Endothelial cell of umbilical vein (primary cell): Measurements from ENCODE around the gene TFDP1. TPM values are rescaled to one million over a fixed set of nuclear protein-coding genes. Genes with fewer than 3 reads are reported as not detected.

Source experiments
- BruUV-seq: library from RNA; stranded (reverse); fragments of 400-500 nt; replicated peaks from 2 replicates; lab custom pipeline; 2021; lab: Mats Ljungman, UMichigan
- CTCF ChIA-PET: fragments of 300-600, 350-600 bp; sonication (Branson Sonifier 250); formaldehyde crosslinking; loops from one replicate; lab custom pipeline; 2021; ENCODE audit warnings: antibody characterized with exemption, inconsistent platforms; lab: Charles Lee
- POLR2A ChIA-PET: fragments of 300-600, 350-600 bp; sonication (Branson Sonifier 250); formaldehyde crosslinking; loops from one replicate; lab custom pipeline; 2021; ENCODE audit warnings: antibody characterized with exemption, inconsistent platforms; lab: Charles Lee
- DNase-seq: peaks from one replicate; pipeline ENCODE4 v3.0.0-alpha.2; 2011; ENCODE audit warnings: low read depth, low spot score
- FAIRE-seq: peaks from 2 replicates; lab custom pipeline; 2011; peaks lifted over from hg19 to GRCh38; lab: Jason Lieb, UNC
- H2AFZ ChIP-seq: 2 replicates; pipeline ENCODE4 v1.6.0; 2012; ENCODE audit warnings: low read depth, low read length, control low read depth, inconsistent platforms
- H3K27ac ChIP-seq: 2 replicates; pipeline ENCODE4 v1.5.1; 2011; ENCODE audit warnings: low read depth, mild to moderate bottlenecking, control low read depth, low read length, moderate library complexity; ENCODE audit not compliant: insufficient read depth
- H3K27me3 ChIP-seq, 2 experiments: 2 replicates each; pipeline versions ENCODE4 v1.6.0 to v1.6.1; 2011; ENCODE audit warnings: low read length in 2 of 2, mixed read lengths in 1 of 2; ENCODE audit not compliant: control insufficient read depth in 2 of 2, insufficient read depth in 2 of 2
- H3K36me3 ChIP-seq, 2 experiments: 2 replicates in 1 of 2; 3 replicates in 1 of 2; pipeline ENCODE4 v1.5.1; 2011; ENCODE audit warnings: low read length in 2 of 2, mild to moderate bottlenecking in 1 of 2, moderate library complexity in 1 of 2; ENCODE audit not compliant: control insufficient read depth in 2 of 2, insufficient read depth in 2 of 2; ENCODE audit errors: extremely low read depth in 1 of 2
- H3K4me1 ChIP-seq: 3 replicates; pipeline ENCODE4 v1.5.1; 2011; ENCODE audit warnings: mild to moderate bottlenecking, low read length; ENCODE audit not compliant: control insufficient read depth, insufficient read depth; ENCODE audit errors: extremely low read depth
- H3K4me2 ChIP-seq: 2 replicates; pipeline ENCODE4 v1.6.1; 2011; ENCODE audit warnings: low read length, control low read depth, mixed read lengths; ENCODE audit not compliant: insufficient read depth
- H3K4me3 ChIP-seq, 3 experiments: fragments of 200-600 bp in 1 of 3; sonication (generic), shearing (Covaris generic) in 1 of 3; replicated peaks in 1 of 3; 2 replicates each; pipeline ENCODE4 v1.5.1; 2011 to 2016; ENCODE audit warnings: control low read depth in 3 of 3, low read length in 3 of 3, mild to moderate bottlenecking in 2 of 3, inconsistent platforms in 1 of 3, low read depth in 1 of 3, moderate library complexity in 1 of 3; ENCODE audit not compliant: insufficient read depth in 1 of 3
- H3K79me2 ChIP-seq: 2 replicates; pipeline ENCODE4 v1.6.0; 2012; ENCODE audit warnings: low read length, inconsistent platforms; ENCODE audit not compliant: control insufficient read depth, insufficient read depth
- H3K9ac ChIP-seq: replicated peaks from 2 replicates; pipeline ENCODE3; 2011; ENCODE audit warnings: low read length, control low read depth; ENCODE audit not compliant: insufficient read depth; ENCODE audit errors: extremely low read depth
- H3K9me1 ChIP-seq: replicated peaks from 3 replicates; pipeline ENCODE4 v1.6.0; 2011; ENCODE audit warnings: mild to moderate bottlenecking, low read length; ENCODE audit not compliant: control insufficient read depth, insufficient read depth; ENCODE audit errors: extremely low read depth
- H3K9me3 ChIP-seq: replicated peaks from 2 replicates; pipeline ENCODE4 v1.5.1; 2012; ENCODE audit warnings: low read length, inconsistent platforms; ENCODE audit not compliant: control insufficient read depth, insufficient read depth
- H4K20me1 ChIP-seq: replicated peaks from 2 replicates; pipeline ENCODE3; 2011; ENCODE audit warnings: mild to moderate bottlenecking, low read length; ENCODE audit not compliant: control insufficient read depth, insufficient read depth; ENCODE audit errors: extremely low read depth
- FOS ChIP-seq: IDR thresholded peaks from 2 replicates; pipeline ENCODE4 v1.6.1; 2011; ENCODE audit warnings: mild to moderate bottlenecking, low read length, moderate library complexity, borderline replicate concordance; ENCODE audit not compliant: insufficient read depth
- GATA2 ChIP-seq: IDR thresholded peaks from 2 replicates; pipeline ENCODE4 v1.7.0; 2011; ENCODE audit warnings: low read depth, mild to moderate bottlenecking, moderate library complexity, mixed read lengths, low read length; ENCODE audit not compliant: insufficient read length, insufficient read depth
- MYC ChIP-seq: IDR thresholded peaks from one replicate; pipeline ENCODE4 v1.6.1; 2011; ENCODE audit warnings: mild to moderate bottlenecking, low read depth, low read length
- POLR2A ChIP-seq: IDR thresholded peaks from 2 replicates; pipeline ENCODE4 v1.6.1; 2012; ENCODE audit warnings: low read depth, mild to moderate bottlenecking, control low read depth, low read length
- POLR2AphosphoS5 ChIP-seq: IDR thresholded peaks from 2 replicates; pipeline ENCODE4 v1.6.1; 2012; ENCODE audit warnings: low read depth, mild to moderate bottlenecking, control low read depth, low read length, moderate library complexity; ENCODE audit not compliant: insufficient read depth
- dilution Hi-C: fragments of 300-500 bp; cut with MboI; formaldehyde crosslinking; loops from one replicate; pipeline ENCODE4 v1.15.0; 2019; ENCODE audit warnings: low sequenced_read_pairs; ENCODE audit not compliant: extremely low pct_ligation_motif_present
- intact Hi-C: fragments of 100-400 bp; cut with micrococcal nuclease; formaldehyde crosslinking; loops from one replicate; pipeline ENCODE4 v1.10.0; 2022
- polyA plus RNA-seq, 4 experiments: library from polyadenylated mRNA; depleted of rRNA in 3 of 4; stranded (reverse) in 3 of 4; unstranded in 1 of 4; fragments of >200 nt; gene quantifications; 2 replicates each; pipeline versions ENCODE4 v1.2.1 to v1.2.3, GENCODE V29; 2011 to 2012; ENCODE audit warnings: missing spikeins in 1 of 4
- total RNA-seq: library from RNA; stranded (reverse); gene quantifications from 2 replicates; pipeline ENCODE4 v1.2.3, GENCODE V29; 2021
- TF ChIP-seq, protein P1 (sequence below): IDR thresholded peaks from 2 replicates; pipeline ENCODE4 v1.6.1; 2011; ENCODE audit not compliant: insufficient read depth, insufficient read length
- TF ChIP-seq, protein P2 (sequence below), 2 donors: IDR thresholded peaks; 1 replicate in 1 of 2; 2 replicates in 1 of 2; pipeline ENCODE4 v1.5.1; 2011; ENCODE audit warnings: low read length in 2 of 2, mild to moderate bottlenecking in 2 of 2, moderate library complexity in 2 of 2, control low read depth in 1 of 2, inconsistent platforms in 1 of 2, low read depth in 1 of 2; ENCODE audit not compliant: insufficient read depth in 1 of 2; ENCODE audit errors: extremely low read depth in 1 of 2

The TFDP1 gene
- total and polyA plus RNA-seq, 2 donors (not counting 3 experiments of a cell fraction or from before 2014, with no cell fraction given) = 64.3 to 137 TPM

DNA sequence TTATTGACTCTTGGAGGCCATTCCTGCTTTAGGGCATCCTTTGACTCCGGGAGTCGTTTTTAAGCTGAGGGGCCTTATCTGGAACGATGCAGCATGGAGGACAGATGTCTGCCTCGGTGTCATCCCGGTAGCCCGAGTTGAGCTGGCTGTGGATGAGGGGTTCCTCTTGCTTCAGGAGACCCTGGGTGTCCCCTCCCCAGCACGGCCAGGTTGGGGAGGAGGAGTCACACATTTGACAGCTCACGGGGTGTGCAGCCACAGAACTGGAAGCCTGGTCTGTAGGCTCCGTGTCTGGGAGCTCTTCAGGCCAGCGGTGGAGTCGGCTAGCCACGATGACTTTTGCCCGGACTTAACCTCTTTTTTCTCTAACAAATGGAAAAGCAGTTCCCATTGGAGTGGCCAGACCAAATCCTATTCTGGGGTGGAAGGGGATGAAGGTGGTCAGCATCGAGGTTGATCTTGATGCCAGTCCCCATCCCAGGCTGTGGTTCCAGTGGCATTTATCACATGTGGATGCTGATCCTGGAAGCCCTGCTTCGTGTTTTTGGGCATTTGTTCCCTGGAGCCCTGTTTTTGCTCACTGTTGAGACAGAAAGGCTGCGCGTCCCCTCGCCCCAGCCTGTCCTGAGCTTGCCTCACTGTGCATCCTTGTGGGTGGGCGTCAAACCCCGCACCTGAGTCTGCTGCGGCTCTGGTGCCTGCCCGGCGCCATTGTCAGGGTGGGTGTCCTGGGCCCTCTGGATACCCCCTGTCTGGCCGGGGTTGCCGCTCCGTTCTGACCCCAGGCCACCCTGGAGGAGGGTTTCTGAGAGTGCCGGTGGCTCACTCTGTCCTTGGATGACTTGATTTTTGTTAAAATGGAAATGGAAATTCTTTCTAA lies 12.0 kb downstream of the TFDP1 start:
- Histone ChIP-seq H3K9ac (no peak overlapping the region), H2AFZ (no peak overlapping the region), H3K4me3 (no peak overlapping the region), H3K27me3 (no peaks in the 10 kb centered on the region), H3K9me1 (no peaks in the 10 kb centered on the region), H3K79me2 (peaks cover 95% of the 10 kb centered on the region), H3K4me2 (no peak overlapping the region), H3K36me3 (peaks cover 3 to 31% of the 10 kb centered on the region in 2 experiments), H3K9me3 (no peaks in the 10 kb centered on the region), H3K27ac (no peak overlapping the region), H4K20me1 (no peaks in the 10 kb centered on the region), H3K4me1 (no peaks in the 10 kb centered on the region)
- TF ChIP-seq, protein P1, sequence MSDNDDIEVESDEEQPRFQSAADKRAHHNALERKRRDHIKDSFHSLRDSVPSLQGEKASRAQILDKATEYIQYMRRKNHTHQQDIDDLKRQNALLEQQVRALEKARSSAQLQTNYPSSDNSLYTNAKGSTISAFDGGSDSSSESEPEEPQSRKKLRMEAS = no peak
- TF ChIP-seq POLR2AphosphoS5 = no peak
- no peak for TF ChIP-seq POLR2A
- TF ChIP-seq FOS = no peak
- no peak for TF ChIP-seq MYC
- TF ChIP-seq, protein P2, sequence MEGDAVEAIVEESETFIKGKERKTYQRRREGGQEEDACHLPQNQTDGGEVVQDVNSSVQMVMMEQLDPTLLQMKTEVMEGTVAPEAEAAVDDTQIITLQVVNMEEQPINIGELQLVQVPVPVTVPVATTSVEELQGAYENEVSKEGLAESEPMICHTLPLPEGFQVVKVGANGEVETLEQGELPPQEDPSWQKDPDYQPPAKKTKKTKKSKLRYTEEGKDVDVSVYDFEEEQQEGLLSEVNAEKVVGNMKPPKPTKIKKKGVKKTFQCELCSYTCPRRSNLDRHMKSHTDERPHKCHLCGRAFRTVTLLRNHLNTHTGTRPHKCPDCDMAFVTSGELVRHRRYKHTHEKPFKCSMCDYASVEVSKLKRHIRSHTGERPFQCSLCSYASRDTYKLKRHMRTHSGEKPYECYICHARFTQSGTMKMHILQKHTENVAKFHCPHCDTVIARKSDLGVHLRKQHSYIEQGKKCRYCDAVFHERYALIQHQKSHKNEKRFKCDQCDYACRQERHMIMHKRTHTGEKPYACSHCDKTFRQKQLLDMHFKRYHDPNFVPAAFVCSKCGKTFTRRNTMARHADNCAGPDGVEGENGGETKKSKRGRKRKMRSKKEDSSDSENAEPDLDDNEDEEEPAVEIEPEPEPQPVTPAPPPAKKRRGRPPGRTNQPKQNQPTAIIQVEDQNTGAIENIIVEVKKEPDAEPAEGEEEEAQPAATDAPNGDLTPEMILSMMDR (IDR thresholded peaks at IDR 0.05; ENCODE audit: extremely low read depth in 1 of 2, insufficient read depth in 1 of 2, low read depth in 1 of 2, low read length in 2 of 2) = no peak
- TF ChIP-seq GATA2 = no peak
- DNase-seq = no peak
- intact Hi-C loops = no loop called here
- no peak for FAIRE-seq
- dilution Hi-C loops = no loop called here
- ChIA-PET CTCF (no interaction called here), POLR2A (no interaction called here)
- BruUV-seq = no TSS peak
